Upper lobe of right lung (tissue), 1 donor: ENCODE results near the gene TTI1. TPM values are rescaled to one million over a fixed set of nuclear protein-coding genes. Genes with fewer than 3 reads are reported as not detected.

Experiments
- ATAC-seq: fragments of 200-7000 bp; cut with Tn5 transposase; one replicate; pipeline ENCODE4 v1.9.1; 2020; ENCODE audit warnings: mild to moderate bottlenecking, moderate library complexity
- DNase-seq: peaks from one replicate; pipeline ENCODE4 v3.0.0-alpha.2; 2020
- H3K27ac ChIP-seq: fragments of 200-600 bp; one replicate; pipeline ENCODE4 v1.8.0; 2022
- H3K27me3 ChIP-seq: fragments of 200-600 bp; one replicate; pipeline ENCODE4 v1.8.0; 2022; ENCODE audit warnings: mild to moderate bottlenecking
- H3K36me3 ChIP-seq: fragments of 200-600 bp; one replicate; pipeline ENCODE4 v1.8.0; 2022
- H3K4me1 ChIP-seq: fragments of 200-600 bp; one replicate; pipeline ENCODE4 v1.8.0; 2022
- H3K4me3 ChIP-seq: fragments of 200-600 bp; one replicate; pipeline ENCODE4 v1.8.0; 2022; ENCODE audit warnings: mild to moderate bottlenecking
- H3K9me3 ChIP-seq: fragments of 200-600 bp; one replicate; pipeline ENCODE4 v1.8.0; 2022
- CTCF ChIP-seq: fragments of 200-600 bp; IDR thresholded peaks from one replicate; pipeline ENCODE4 v1.8.0; 2022; ENCODE audit warnings: antibody characterized with exemption
- intact Hi-C: fragments of 100-400 bp; cut with DNase I; formaldehyde crosslinking; loops from one replicate; pipeline ENCODE4 v1.11.0; 2022
- total RNA-seq: library from RNA; stranded (reverse); fragmentation: NEBNext Ultra II Directional; extraction: Animal tissue kit (Norgen Biotek cat#: 25700); gene quantifications from one replicate; pipeline ENCODE4 v1.2.1, GENCODE V29; 2021
- donor health status: DM: no; HTN: yes; CAD: no; lungs with severe emphysema.

TTI1 gene
- total RNA-seq, 1 donor from 2014 or later, result 16.3 TPM

- H3K27ac ChIP-seq, result peak overlapping the region; percentile 44
These were observed 43.3 kb upstream of the TTI1 start for GRCh38 chr20:38076548-38076947.

GRCh38 chr20:38075161-38075998, 42.1 kb upstream of the TTI1 start:
- Histone ChIP-seq H3K9me3 (no peaks in the 10 kb centered on the region), H3K27ac (peak overlapping the region; percentile 44), H3K4me1 (peaks cover 29% of the 10 kb centered on the region), H3K27me3 (no peaks in the 10 kb centered on the region), H3K36me3 (peaks cover 36% of the 10 kb centered on the region), H3K4me3 (no peak overlapping the region)
- no peak for DNase-seq
- intact Hi-C loops, result loop anchor here (5.0 to 10.0 kb wide), 2 partner anchors 49 to 87 kb away; no protein-coding TSS in a partner anchor
- TF ChIP-seq CTCF, result no peak
- ATAC-seq, result no peak

More at GRCh38 chr20:38076548-38076947, 43.3 kb upstream of the TTI1 start:
- DNase-seq (no peak), ATAC-seq (no peak)
- Histone ChIP-seq H3K4me1 (peaks cover 29% of the 10 kb centered on the region), H3K4me3 (no peak overlapping the region), H3K27me3 (no peaks in the 10 kb centered on the region), H3K9me3 (no peaks in the 10 kb centered on the region), H3K36me3 (peaks cover 26% of the 10 kb centered on the region)
- TF ChIP-seq CTCF, result no peak
- intact Hi-C loops, result loop anchor here (5.0 to 10.0 kb wide), 2 partner anchors 48 to 86 kb away; no protein-coding TSS in a partner anchor

GRCh38 chr20:38073307-38074071, 40.2 kb upstream of the TTI1 start:
- no peaks in the 10 kb centered on the region for H3K27me3 ChIP-seq
- H3K4me1 ChIP-seq, result peaks cover 29% of the 10 kb centered on the region
- H3K9me3 ChIP-seq, result no peaks in the 10 kb centered on the region
- H3K36me3 ChIP-seq, result peaks cover 46% of the 10 kb centered on the region
- TF ChIP-seq CTCF, result peak; percentile 73
- DNase-seq, result no peak
- peak; percentile 91 for ATAC-seq
- H3K4me3 ChIP-seq, result no peak overlapping the region
- intact Hi-C loops, result loop anchor here (10.0 kb wide), 1 partner anchor 51 kb away; no protein-coding TSS in a partner anchor
- H3K27ac ChIP-seq, result peak overlapping the region; percentile 63

- peaks cover 52% of the 10 kb centered on the region for H3K36me3 ChIP-seq
- ATAC-seq (no peak), DNase-seq (no peak)
- intact Hi-C loops, result loop anchor here (10.0 kb wide), 1 partner anchor 52 kb away; no protein-coding TSS in a partner anchor
- peak overlapping the region; percentile 25 for H3K27ac ChIP-seq
- H3K4me3 ChIP-seq, result no peak overlapping the region
- no peak for TF ChIP-seq CTCF
- H3K27me3 ChIP-seq, result no peaks in the 10 kb centered on the region
- peaks cover 29% of the 10 kb centered on the region for H3K4me1 ChIP-seq
- H3K9me3 ChIP-seq, result no peaks in the 10 kb centered on the region
These were observed 39.6 kb upstream of the TTI1 start for GRCh38 chr20:38072898-38073297.

GRCh38 chr20:38067717-38068365, 34.6 kb upstream of the TTI1 start:
- Histone ChIP-seq H3K27ac (no peak overlapping the region), H3K9me3 (no peaks in the 10 kb centered on the region), H3K4me1 (no peaks in the 10 kb centered on the region), H3K4me3 (no peak overlapping the region), H3K36me3 (peaks cover 92% of the 10 kb centered on the region), H3K27me3 (no peaks in the 10 kb centered on the region)
- intact Hi-C loops, result no loop called here
- no peak for TF ChIP-seq CTCF
- DNase-seq, result no peak
- no peak for ATAC-seq
